ENCODE data around the gene CDK3.

- TF ChIP-seq, protein P1, sequence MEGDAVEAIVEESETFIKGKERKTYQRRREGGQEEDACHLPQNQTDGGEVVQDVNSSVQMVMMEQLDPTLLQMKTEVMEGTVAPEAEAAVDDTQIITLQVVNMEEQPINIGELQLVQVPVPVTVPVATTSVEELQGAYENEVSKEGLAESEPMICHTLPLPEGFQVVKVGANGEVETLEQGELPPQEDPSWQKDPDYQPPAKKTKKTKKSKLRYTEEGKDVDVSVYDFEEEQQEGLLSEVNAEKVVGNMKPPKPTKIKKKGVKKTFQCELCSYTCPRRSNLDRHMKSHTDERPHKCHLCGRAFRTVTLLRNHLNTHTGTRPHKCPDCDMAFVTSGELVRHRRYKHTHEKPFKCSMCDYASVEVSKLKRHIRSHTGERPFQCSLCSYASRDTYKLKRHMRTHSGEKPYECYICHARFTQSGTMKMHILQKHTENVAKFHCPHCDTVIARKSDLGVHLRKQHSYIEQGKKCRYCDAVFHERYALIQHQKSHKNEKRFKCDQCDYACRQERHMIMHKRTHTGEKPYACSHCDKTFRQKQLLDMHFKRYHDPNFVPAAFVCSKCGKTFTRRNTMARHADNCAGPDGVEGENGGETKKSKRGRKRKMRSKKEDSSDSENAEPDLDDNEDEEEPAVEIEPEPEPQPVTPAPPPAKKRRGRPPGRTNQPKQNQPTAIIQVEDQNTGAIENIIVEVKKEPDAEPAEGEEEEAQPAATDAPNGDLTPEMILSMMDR (IDR thresholded peaks at IDR 0.05), result no peak
- TF ChIP-seq JUN (IDR thresholded peaks at IDR 0.05), result no peak
- no peak for TF ChIP-seq EHMT2 (IDR thresholded peaks at IDR 0.05; ENCODE audit: low read depth)
- TF ChIP-seq, protein P2, sequence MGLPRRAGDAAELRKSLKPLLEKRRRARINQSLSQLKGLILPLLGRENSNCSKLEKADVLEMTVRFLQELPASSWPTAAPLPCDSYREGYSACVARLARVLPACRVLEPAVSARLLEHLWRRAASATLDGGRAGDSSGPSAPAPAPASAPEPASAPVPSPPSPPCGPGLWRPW (IDR thresholded peaks at IDR 0.05), result no peak
- TF ChIP-seq CBX2 (IDR thresholded peaks at IDR 0.05; ENCODE audit: borderline replicate concordance, low read depth), result no peak
- no peak for TF ChIP-seq EP300 (IDR thresholded peaks at IDR 0.05)
- TF ChIP-seq USF2 (IDR thresholded peaks at IDR 0.05), result no peak
- no peak for TF ChIP-seq FOSL2 (IDR thresholded peaks at IDR 0.05)
- TF ChIP-seq FOSL2 (CRISPR knock-in tag; IDR thresholded peaks at IDR 0.05), result no peak
- no peak for TF ChIP-seq POLR2A (IDR thresholded peaks at IDR 0.05; ENCODE audit: low read length)
- no peak for TF ChIP-seq ESRRA (IDR thresholded peaks at IDR 0.05; ENCODE audit: borderline replicate concordance, low read length)
Measured at GRCh38 chr17:75970011-75970523, 30.6 kb upstream of the CDK3 start.

Measured in A549 (cell line).